ENCODE measurements around the gene PCDH1. TPM values are rescaled to one million over a fixed set of nuclear protein-coding genes. Genes with fewer than 3 reads are reported as not detected.

The PCDH1 gene
- total RNA-seq, 4 donors from 2014 or later, result 92.5 to 217 (median 164) TPM

DNA sequence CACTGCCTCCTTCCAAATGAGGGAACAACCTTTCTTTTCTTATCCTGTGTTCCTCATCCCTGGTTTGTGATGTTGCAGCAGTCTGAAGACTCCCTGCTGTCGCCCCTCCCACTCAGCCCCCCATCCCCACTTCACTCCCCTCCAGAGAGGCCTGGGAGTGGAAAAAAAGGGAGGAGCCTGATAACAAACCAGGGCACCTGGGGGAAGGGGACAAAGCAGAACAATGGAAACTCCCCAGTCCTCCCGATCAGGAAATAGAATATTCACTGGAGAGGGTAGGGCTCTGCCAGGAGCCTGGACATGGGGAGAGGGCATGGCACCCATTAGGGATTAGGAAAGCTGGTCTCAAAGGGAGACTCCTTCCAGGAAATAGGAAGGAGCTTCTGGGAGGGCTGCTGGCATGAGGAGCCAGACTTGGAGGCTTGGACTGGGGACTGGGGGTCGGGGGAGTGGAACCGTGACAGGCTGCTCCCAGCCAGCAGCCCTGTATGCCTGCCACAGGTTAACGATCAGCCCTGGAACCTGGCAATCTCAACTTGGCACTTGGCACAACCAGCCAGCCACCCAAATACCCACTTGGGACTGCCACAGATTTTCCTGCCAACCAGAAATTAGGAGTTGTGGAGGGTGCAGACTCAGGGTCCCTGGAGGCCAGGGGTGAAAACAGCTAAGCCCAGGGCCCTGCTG lies 20.0 kb downstream of the PCDH1 start:
- no peak for DNase-seq
- H3K36me3 ChIP-seq, result peaks cover 0 to 2% (median 0%) of the 10 kb centered on the region in 4 donors
- intact Hi-C loops (cut with DNase I; ENCODE audit: low total_unique reads) (no loop called here), in situ Hi-C loops (cut with MboI; ENCODE audit: low pct_ligation_motif_present in 1 of 4, low pct_unique_long_range_greater_than_20kb in 1 of 4, low sequenced_read_pairs in 3 of 4) (no loop called here)
- H3K27me3 ChIP-seq, result no peaks in the 10 kb centered on the region
- H3K4me1 ChIP-seq, result peaks cover 0 to 12% (median 4%) of the 10 kb centered on the region in 4 donors
- WGBS, 2 donors (ENCODE audit: low coverage in 1 of 2), result 20 to 26% methylated on average over 1 to 5 of the region's 5 CpGs
- H3K9me3 ChIP-seq, result no peaks in the 10 kb centered on the region
- H3K4me3 ChIP-seq, result no peak overlapping the region
- TF ChIP-seq, protein P1, sequence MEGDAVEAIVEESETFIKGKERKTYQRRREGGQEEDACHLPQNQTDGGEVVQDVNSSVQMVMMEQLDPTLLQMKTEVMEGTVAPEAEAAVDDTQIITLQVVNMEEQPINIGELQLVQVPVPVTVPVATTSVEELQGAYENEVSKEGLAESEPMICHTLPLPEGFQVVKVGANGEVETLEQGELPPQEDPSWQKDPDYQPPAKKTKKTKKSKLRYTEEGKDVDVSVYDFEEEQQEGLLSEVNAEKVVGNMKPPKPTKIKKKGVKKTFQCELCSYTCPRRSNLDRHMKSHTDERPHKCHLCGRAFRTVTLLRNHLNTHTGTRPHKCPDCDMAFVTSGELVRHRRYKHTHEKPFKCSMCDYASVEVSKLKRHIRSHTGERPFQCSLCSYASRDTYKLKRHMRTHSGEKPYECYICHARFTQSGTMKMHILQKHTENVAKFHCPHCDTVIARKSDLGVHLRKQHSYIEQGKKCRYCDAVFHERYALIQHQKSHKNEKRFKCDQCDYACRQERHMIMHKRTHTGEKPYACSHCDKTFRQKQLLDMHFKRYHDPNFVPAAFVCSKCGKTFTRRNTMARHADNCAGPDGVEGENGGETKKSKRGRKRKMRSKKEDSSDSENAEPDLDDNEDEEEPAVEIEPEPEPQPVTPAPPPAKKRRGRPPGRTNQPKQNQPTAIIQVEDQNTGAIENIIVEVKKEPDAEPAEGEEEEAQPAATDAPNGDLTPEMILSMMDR (IDR thresholded peaks at IDR 0.05), result no peak
- H3K27ac ChIP-seq, result peak overlapping the region; percentile 32 to 58 (median 44)

DNA sequence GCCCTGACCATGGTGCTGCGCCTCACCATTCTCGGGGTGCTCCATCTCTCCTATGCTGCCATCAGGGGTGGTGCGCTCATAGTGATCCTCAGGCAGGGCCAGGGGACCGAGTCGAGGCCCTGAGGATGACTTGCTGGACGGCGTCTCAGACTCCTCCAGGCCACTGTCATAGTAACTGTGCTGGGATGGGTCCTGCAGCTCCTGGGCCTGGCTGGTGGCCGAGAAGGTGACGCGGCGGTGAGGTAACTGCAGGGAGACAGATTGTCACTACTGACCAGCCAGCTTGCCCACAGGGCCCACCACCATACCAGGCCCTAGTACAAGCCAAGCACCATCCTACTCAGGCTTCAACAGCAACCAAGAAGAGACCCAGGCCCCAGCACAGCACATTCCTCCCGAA lies 21.0 kb downstream of the PCDH1 start:
- Histone ChIP-seq H3K36me3 (no peaks in the 10 kb centered on the region), H3K4me1 (peaks cover 0 to 12% (median 4%) of the 10 kb centered on the region in 4 donors), H3K27me3 (no peaks in the 10 kb centered on the region), H3K9me3 (no peaks in the 10 kb centered on the region), H3K27ac (no peak overlapping the region), H3K4me3 (no peak overlapping the region)
- intact Hi-C loops (cut with DNase I; ENCODE audit: low total_unique reads) (no loop called here), in situ Hi-C loops (cut with MboI; ENCODE audit: low pct_ligation_motif_present in 1 of 4, low pct_unique_long_range_greater_than_20kb in 1 of 4, low sequenced_read_pairs in 3 of 4) (no loop called here)
- TF ChIP-seq POLR2A (IDR thresholded peaks at IDR 0.05), result no peak
- no peak for TF ChIP-seq POLR2AphosphoS5 (IDR thresholded peaks at IDR 0.05)
- TF ChIP-seq, protein P1 (IDR thresholded peaks at IDR 0.05), result no peak
- TF ChIP-seq EP300 (IDR thresholded peaks at IDR 0.05; ENCODE audit: low read depth), result no peak
- WGBS, 2 donors (ENCODE audit: low coverage in 1 of 2), result 95% methylated on average over 12 of the region's 12 CpGs; no CpG with 5 or more reads in 1 of the 2 donors
- no peak for DNase-seq

DNA sequence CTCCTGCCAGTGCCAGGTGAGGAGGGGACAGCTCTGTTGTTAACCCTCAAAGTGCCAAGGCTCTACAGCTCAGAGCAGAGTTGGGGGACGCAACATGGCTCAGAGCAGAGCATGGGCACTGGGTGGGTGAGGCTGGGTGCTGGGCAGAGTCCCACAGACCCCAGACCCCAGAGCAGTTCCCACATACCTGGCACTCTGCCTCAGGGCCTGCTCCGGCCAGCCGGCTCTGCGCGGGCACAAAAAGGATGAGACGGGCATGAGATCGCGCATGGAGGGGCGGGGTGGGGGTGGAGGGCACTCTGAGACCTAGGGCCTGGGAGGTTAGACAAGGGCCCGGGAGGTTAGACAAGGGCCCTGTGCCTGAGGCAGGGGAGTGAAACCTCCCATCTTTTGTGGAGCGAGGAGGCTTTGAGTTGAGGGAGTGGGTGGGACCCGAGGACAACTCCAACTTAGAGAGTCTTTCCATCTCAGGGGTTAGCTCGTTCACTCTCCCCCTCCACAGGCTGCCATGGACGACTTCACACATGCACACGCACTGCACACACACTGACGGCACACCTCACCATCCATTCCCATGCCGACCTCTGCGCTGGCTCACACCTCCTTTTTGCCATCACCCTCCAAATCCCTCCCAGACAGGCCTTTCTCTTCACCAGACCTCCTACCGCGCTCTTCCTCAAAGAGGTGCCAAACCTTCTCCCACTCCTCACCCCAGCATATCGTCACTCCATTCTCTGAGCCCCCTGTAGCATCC lies 22.0 kb downstream of the PCDH1 start:
- TF ChIP-seq POLR2A (IDR thresholded peaks at IDR 0.05) (no peak), EP300 (IDR thresholded peaks at IDR 0.05; ENCODE audit: low read depth) (no peak), POLR2AphosphoS5 (IDR thresholded peaks at IDR 0.05) (no peak)
- TF ChIP-seq, protein P1 (IDR thresholded peaks at IDR 0.05), result no peak
- Histone ChIP-seq H3K4me3 (no peak overlapping the region), H3K27me3 (no peaks in the 10 kb centered on the region), H3K9me3 (no peaks in the 10 kb centered on the region), H3K36me3 (no peaks in the 10 kb centered on the region), H3K4me1 (peaks cover 0 to 13% (median 4%) of the 10 kb centered on the region in 4 donors), H3K27ac (no peak overlapping the region)
- DNase-seq, result no peak
- intact Hi-C loops (cut with DNase I; ENCODE audit: low total_unique reads), result no loop called here
- in situ Hi-C loops (cut with MboI; ENCODE audit: low pct_ligation_motif_present in 1 of 4, low pct_unique_long_range_greater_than_20kb in 1 of 4, low sequenced_read_pairs in 3 of 4), result no loop called here
- WGBS, 2 donors (ENCODE audit: low coverage in 1 of 2), result 87 to 89% methylated on average over 8 to 21 of the region's 21 CpGs

DNA sequence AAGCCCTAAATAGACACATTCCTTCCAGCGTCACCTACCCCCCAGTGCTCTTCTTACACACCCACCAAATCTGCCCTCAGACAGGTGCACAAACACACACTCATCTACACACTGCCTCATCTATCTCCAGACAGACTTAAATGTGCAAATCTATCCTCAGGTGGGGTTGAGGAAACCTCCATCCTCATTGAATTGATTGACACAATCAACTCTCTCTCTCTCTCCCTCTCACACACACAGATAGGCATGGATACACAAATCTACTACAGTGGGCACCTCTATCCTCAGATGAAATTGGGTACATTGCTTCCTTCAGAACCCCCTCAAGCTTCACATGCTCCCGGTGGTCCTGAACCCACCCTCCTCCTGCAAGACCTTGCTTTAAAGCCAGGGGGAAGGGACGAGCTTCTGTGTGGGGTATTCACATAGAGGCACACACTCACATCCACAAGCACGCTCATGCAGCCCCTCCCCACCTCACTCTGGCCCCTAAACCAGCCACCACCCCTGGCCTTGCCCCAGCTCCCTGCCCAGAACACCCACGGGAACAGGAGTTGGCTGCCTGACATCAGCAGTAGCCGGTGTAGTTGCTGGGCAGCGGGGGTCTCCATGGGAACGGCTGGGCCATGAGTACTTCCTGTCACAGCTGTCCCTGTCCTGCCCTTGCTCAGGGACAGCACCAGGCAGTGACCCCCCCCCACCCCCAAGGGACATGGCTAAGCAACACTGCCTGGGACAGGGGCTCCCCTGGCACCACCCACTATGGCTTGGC lies 22.8 kb downstream of the PCDH1 start:
- no peaks in the 10 kb centered on the region for H3K9me3 ChIP-seq
- DNase-seq, result no peak
- TF ChIP-seq EP300 (IDR thresholded peaks at IDR 0.05; ENCODE audit: low read depth), result no peak
- H3K27ac ChIP-seq, result no peak overlapping the region
- peaks cover 0 to 20% (median 11%) of the 10 kb centered on the region in 4 donors for H3K4me1 ChIP-seq
- H3K36me3 ChIP-seq, result no peaks in the 10 kb centered on the region
- H3K4me3 ChIP-seq, result no peak overlapping the region
- in situ Hi-C loops (cut with MboI; ENCODE audit: low pct_ligation_motif_present in 1 of 4, low pct_unique_long_range_greater_than_20kb in 1 of 4, low sequenced_read_pairs in 3 of 4), result no loop called here
- intact Hi-C loops (cut with DNase I; ENCODE audit: low total_unique reads), result no loop called here
- WGBS, 2 donors (ENCODE audit: low coverage in 1 of 2), result 44% methylated on average over 5 of the region's 8 CpGs; no CpG with 5 or more reads in 1 of the 2 donors
- H3K27me3 ChIP-seq, result no peaks in the 10 kb centered on the region

All from transverse colon (tissue), 4 donors.